Dendritic cell treated with granulocyte-macrophage colony-stimulating factor and Interleukin-4, amounts not matched to agents 40 ng/mL and 50 ng/mL, for 4 days (primary cell): ENCODE data around the gene OTUD7B.
A peak's percentile ranks its signal among the peaks of the same experiment; 100 is the strongest.

Source experiments
- H3K27ac Mint-ChIP-seq: one replicate; pipeline ENCODE4 v1.8.0; 2022; ENCODE audit warnings: mild to moderate bottlenecking, mixed read lengths
- H3K27me3 Mint-ChIP-seq: one replicate; pipeline ENCODE4 v1.8.0; 2022; ENCODE audit warnings: mild to moderate bottlenecking, mixed read lengths
- H3K36me3 Mint-ChIP-seq: one replicate; pipeline ENCODE4 v1.8.0; 2022; ENCODE audit warnings: low read depth, mixed read lengths
- H3K4me1 Mint-ChIP-seq: one replicate; pipeline ENCODE4 v1.8.0; 2022; ENCODE audit warnings: low read depth, mixed read lengths
- H3K4me3 Mint-ChIP-seq: one replicate; pipeline ENCODE4 v1.8.0; 2022; ENCODE audit warnings: mild to moderate bottlenecking, moderate library complexity, mixed read lengths
- H3K9me3 Mint-ChIP-seq: one replicate; pipeline ENCODE4 v1.8.0; 2022; ENCODE audit warnings: mixed read lengths
- intact Hi-C: fragments of 100-400 bp; cut with micrococcal nuclease; formaldehyde crosslinking; loops from one replicate; pipeline ENCODE4 v1.15.0; 2022

The OTUD7B gene

DNA sequence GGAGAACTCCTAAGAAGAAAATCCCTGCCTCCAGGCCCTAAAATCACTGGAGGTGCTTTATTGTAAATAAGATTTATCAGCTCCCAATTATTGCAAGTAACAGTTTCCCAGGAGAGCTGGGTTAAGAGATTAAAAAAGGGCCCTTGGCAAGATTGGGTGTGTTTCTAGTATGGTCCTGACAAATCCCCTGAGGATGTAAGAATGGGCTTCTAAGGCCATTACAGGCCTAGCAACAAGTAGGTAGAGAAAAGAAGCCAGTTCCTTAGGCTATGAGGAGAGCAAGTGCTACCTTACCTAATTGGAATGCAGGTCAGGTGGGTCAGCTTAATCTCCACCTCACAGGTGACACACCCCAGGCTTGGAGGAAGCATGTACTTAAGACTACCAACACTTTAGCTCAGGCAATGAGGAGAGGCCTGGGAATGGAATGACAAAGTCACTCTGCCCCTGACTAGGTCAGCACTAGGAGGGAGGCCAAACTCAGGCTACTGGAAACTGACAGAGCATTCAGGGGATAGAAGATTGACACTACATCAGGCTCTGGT lies 6.8 kb upstream of the OTUD7B start:
- Mint-ChIP-seq H3K27ac (no peak overlapping the region), H3K27me3 (peaks cover 91% of the 10 kb centered on the region), H3K4me3 (no peak overlapping the region), H3K9me3 (no peaks in the 10 kb centered on the region), H3K36me3 (no peaks in the 10 kb centered on the region), H3K4me1 (peaks cover 12% of the 10 kb centered on the region)
- intact Hi-C loops: no loop called here

DNA sequence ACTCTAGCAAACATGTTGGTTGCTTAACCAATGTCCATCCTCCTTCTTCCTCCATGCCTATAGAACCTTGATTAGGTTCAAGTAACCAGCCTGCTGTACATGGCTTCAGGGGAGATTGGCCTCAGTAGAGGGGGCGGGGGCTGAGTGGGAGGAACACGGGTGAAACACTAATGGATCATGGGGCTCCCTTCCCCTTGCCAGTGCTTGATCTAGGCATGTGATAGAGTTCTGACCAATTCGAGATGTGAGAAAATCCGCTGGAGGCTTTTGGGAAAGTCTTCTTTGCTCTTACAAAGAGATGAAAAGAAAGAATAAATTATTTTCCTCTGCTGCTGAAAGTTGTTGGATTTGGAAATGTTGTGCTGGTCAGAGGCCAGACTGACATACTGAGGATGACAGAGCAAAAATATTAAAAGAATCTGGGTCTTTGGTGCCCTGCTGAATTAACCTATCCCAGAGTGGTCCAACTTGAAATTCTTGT lies 5.2 kb upstream of the OTUD7B start:
- Mint-ChIP-seq H3K9me3 (no peaks in the 10 kb centered on the region), H3K27ac (no peak overlapping the region), H3K36me3 (peaks cover 2% of the 10 kb centered on the region), H3K4me3 (no peak overlapping the region), H3K4me1 (peaks cover 15% of the 10 kb centered on the region), H3K27me3 (peaks cover 89% of the 10 kb centered on the region)
- intact Hi-C loops: no loop called here

DNA sequence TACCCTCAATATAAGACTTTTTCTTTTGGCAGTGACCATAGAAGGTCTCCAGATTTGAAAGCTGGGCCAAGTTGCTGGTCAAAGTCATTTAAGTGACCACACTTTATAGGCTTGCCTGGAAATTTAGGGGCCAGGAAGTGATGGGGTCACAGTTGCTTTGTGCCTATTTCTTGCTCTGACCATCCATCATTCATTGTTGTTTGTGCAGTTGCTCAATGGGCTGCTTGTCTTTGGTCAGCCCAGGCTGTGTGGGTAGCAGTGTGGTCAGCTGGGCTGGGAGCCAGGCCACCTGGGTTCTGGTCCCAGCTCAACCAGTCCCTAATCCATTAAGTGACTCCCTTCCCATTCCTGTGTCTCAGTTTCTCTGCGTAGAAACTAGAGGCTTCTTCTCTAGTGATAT lies 2.1 kb upstream of the OTUD7B start:
- intact Hi-C loops: no loop called here
- Mint-ChIP-seq H3K4me1 (peaks cover 24% of the 10 kb centered on the region), H3K27me3 (peaks cover 91% of the 10 kb centered on the region), H3K9me3 (no peaks in the 10 kb centered on the region), H3K27ac (no peak overlapping the region), H3K36me3 (peaks cover 11% of the 10 kb centered on the region), H3K4me3 (no peak overlapping the region)

DNA sequence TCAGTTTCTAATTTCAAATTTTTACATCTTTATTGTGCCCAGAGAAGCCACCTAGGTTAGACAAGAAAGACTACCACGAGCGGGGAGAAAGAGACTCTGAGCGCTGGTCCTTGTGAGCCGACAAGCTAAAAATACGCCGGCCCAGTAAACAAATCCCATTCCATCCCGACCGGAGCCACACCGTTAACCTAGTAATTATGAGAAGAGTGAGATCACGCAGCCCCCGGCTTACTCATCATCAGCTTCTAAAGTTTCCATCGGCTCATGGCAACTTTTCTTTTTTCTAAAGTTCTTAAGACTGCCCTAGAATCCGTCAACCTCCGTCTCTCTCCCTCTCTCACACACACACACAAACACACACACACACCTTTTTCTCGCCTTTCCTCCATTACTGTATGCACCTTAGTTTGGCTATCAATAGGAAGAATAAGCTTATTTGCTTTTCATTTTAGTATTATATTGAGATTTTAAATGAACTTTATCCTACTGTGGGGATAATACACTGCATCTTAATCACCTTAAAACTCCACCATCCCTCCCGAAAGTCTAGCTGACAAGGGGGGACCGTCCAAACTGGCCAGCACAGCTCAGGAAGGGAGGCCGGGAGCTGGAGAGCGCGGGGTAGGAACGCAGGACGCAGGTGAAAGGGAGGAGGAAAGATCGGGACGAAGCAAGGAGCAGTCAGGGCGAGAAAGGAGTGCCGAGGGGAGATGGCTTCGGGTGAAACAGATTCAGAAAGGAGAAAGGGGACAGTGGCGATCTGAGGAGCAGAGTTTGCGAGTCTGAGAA lies 728 bp downstream of the OTUD7B start:
- intact Hi-C loops: no loop called here
- H3K4me3 Mint-ChIP-seq: peak overlapping the region; percentile 91
- H3K4me1 Mint-ChIP-seq: peaks cover 27% of the 10 kb centered on the region
- H3K27ac Mint-ChIP-seq: peak overlapping the region; percentile 81
- H3K9me3 Mint-ChIP-seq: no peaks in the 10 kb centered on the region
- peaks cover 91% of the 10 kb centered on the region for H3K27me3 Mint-ChIP-seq
- peaks cover 11% of the 10 kb centered on the region for H3K36me3 Mint-ChIP-seq

- no peaks in the 10 kb centered on the region for H3K9me3 Mint-ChIP-seq
- peaks cover 32% of the 10 kb centered on the region for H3K4me1 Mint-ChIP-seq
- intact Hi-C loops: no loop called here
- peaks cover 94% of the 10 kb centered on the region for H3K27me3 Mint-ChIP-seq
- no peak overlapping the region for H3K27ac Mint-ChIP-seq
- H3K4me3 Mint-ChIP-seq: no peak overlapping the region
- H3K36me3 Mint-ChIP-seq: peaks cover 11% of the 10 kb centered on the region
Measured at GRCh38 chr1:150008699-150009098, 1.8 kb downstream of the OTUD7B start.

- peaks cover 92% of the 10 kb centered on the region for H3K27me3 Mint-ChIP-seq
- intact Hi-C loops: no loop called here
- H3K4me1 Mint-ChIP-seq: peaks cover 37% of the 10 kb centered on the region
- H3K27ac Mint-ChIP-seq: no peak overlapping the region
- no peaks in the 10 kb centered on the region for H3K9me3 Mint-ChIP-seq
- H3K4me3 Mint-ChIP-seq: no peak overlapping the region
- peaks cover 11% of the 10 kb centered on the region for H3K36me3 Mint-ChIP-seq
Measured at GRCh38 chr1:150006881-150007421, 3.6 kb downstream of the OTUD7B start.

GRCh38 chr1:150005606-150006005 lies 4.9 kb downstream of the OTUD7B start:
- intact Hi-C loops: no loop called here
- no peak overlapping the region for H3K4me3 Mint-ChIP-seq
- peaks cover 9% of the 10 kb centered on the region for H3K36me3 Mint-ChIP-seq
- H3K27me3 Mint-ChIP-seq: peaks cover 94% of the 10 kb centered on the region
- H3K9me3 Mint-ChIP-seq: no peaks in the 10 kb centered on the region
- H3K27ac Mint-ChIP-seq: no peak overlapping the region
- peaks cover 41% of the 10 kb centered on the region for H3K4me1 Mint-ChIP-seq

DNA sequence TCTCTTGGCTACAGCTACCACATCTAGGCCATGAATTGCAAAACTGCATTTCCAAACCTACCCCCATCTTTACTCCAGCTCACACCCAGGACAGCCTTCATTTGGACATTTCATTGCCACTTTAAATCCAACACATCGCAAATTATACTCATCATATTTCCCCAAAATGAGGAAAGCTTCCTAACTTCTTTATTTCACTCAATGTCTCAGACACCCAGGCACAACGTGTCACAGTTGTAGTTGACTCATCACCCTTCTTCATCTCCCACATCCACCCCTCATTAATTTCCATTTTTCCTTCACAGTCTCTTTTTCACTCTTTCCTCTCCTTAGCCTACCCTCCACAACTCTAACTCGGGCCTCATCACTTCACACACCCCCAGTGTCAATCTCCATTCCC lies 6.7 kb downstream of the OTUD7B start:
- no peaks in the 10 kb centered on the region for H3K36me3 Mint-ChIP-seq
- intact Hi-C loops: no loop called here
- no peaks in the 10 kb centered on the region for H3K9me3 Mint-ChIP-seq
- H3K27me3 Mint-ChIP-seq: peaks cover 93% of the 10 kb centered on the region
- no peak overlapping the region for H3K4me3 Mint-ChIP-seq
- peaks cover 34% of the 10 kb centered on the region for H3K4me1 Mint-ChIP-seq
- no peak overlapping the region for H3K27ac Mint-ChIP-seq

GRCh38 chr1:150002217-150002616 lies 8.3 kb downstream of the OTUD7B start:
- no peak overlapping the region for H3K27ac Mint-ChIP-seq
- no peak overlapping the region for H3K4me3 Mint-ChIP-seq
- H3K4me1 Mint-ChIP-seq: peaks cover 45% of the 10 kb centered on the region
- H3K9me3 Mint-ChIP-seq: no peaks in the 10 kb centered on the region
- H3K36me3 Mint-ChIP-seq: no peaks in the 10 kb centered on the region
- peaks cover 91% of the 10 kb centered on the region for H3K27me3 Mint-ChIP-seq
- intact Hi-C loops: no loop called here

DNA sequence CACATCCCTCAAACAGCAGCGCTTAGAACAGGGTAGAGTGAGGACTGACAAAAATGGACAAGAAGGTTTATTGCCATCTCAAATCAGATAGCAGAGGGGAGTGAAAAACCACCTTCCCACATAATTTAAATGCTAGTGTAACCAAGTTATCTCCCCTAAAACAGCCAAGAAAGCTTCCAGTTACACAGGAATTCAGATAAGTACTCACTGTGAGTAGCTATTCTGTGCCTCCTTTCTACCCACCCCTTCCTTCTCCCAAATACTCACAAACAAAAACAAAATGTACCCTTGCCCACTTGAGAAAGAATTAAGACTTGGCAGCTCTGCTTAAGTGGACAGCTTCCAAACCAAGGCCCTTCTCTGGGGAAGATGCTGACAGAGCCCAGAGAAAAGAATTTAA lies 9.1 kb downstream of the OTUD7B start:
- intact Hi-C loops: no loop called here
- H3K4me1 Mint-ChIP-seq: peaks cover 43% of the 10 kb centered on the region

GRCh38 chr1:149997585-149998262 lies 12.8 kb downstream of the OTUD7B start:
- peak overlapping the region; percentile 17 for H3K4me3 Mint-ChIP-seq
- no peak overlapping the region for H3K27ac Mint-ChIP-seq
- H3K27me3 Mint-ChIP-seq: peaks cover 84% of the 10 kb centered on the region
- no peaks in the 10 kb centered on the region for H3K9me3 Mint-ChIP-seq
- H3K4me1 Mint-ChIP-seq: peaks cover 42% of the 10 kb centered on the region
- intact Hi-C loops: no loop called here
- no peaks in the 10 kb centered on the region for H3K36me3 Mint-ChIP-seq

More for the DNA sequence above, 9.1 kb downstream of the OTUD7B start:
- no peaks in the 10 kb centered on the region for H3K9me3 Mint-ChIP-seq
- H3K27me3 Mint-ChIP-seq: peaks cover 86% of the 10 kb centered on the region
- no peak overlapping the region for H3K27ac Mint-ChIP-seq
- H3K36me3 Mint-ChIP-seq: no peaks in the 10 kb centered on the region
- H3K4me3 Mint-ChIP-seq: no peak overlapping the region

DNA sequence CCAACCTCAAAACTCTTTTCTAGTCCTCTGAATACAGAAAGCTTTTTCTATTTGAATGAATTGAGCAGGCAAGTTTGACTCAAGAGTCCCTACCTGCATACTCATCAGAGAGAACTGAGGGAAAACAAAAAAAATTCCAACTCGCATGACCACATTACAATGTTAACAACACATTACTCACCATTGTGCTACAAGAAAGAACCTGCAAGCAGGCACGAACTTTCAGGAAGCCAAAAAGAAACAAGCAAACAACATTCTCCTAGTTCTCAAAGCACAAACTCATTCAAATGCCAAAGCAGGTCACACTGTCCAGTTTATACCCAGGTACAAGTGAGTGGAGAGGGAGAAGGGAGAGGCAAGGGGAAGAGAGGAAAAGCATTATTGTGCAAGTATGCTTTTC lies 14.6 kb downstream of the OTUD7B start:
- H3K4me1 Mint-ChIP-seq: peaks cover 33% of the 10 kb centered on the region
- no peak overlapping the region for H3K4me3 Mint-ChIP-seq
- no peak overlapping the region for H3K27ac Mint-ChIP-seq
- no peaks in the 10 kb centered on the region for H3K36me3 Mint-ChIP-seq
- intact Hi-C loops: no loop called here
- H3K9me3 Mint-ChIP-seq: no peaks in the 10 kb centered on the region
- H3K27me3 Mint-ChIP-seq: peaks cover 85% of the 10 kb centered on the region

DNA sequence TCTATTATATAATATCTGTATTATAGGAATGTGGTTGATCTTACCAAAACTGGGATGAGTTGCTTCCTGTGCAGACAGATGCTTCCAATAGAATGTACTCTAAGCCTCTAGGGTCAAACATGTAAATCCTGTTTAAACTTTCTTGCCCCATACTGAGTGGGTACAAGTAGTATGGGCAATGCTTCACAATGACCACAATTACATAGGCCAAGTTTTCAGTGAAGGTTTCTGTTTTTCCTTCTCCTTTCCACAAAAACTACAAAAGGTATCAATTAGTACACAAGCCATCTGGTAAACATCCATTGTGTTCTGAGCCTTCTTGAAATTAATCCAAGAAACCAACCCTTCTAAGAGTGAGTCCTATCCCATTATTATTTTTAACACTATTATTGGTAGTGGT lies 16.8 kb downstream of the OTUD7B start:
- no peaks in the 10 kb centered on the region for H3K9me3 Mint-ChIP-seq
- intact Hi-C loops: no loop called here
- no peaks in the 10 kb centered on the region for H3K36me3 Mint-ChIP-seq
- no peak overlapping the region for H3K27ac Mint-ChIP-seq
- H3K4me1 Mint-ChIP-seq: peaks cover 27% of the 10 kb centered on the region
- peaks cover 83% of the 10 kb centered on the region for H3K27me3 Mint-ChIP-seq
- no peak overlapping the region for H3K4me3 Mint-ChIP-seq

- peaks cover 83% of the 10 kb centered on the region for H3K27me3 Mint-ChIP-seq
- H3K4me1 Mint-ChIP-seq: peaks cover 23% of the 10 kb centered on the region
- no peak overlapping the region for H3K4me3 Mint-ChIP-seq
- no peaks in the 10 kb centered on the region for H3K9me3 Mint-ChIP-seq
- H3K27ac Mint-ChIP-seq: no peak overlapping the region
- no peaks in the 10 kb centered on the region for H3K36me3 Mint-ChIP-seq
- intact Hi-C loops: no loop called here
Measured at GRCh38 chr1:149993181-149993580, 17.3 kb downstream of the OTUD7B start.
